Measurements from ENCODE around the gene PPP1R37. TPM values are rescaled to one million over a fixed set of nuclear protein-coding genes. Genes with fewer than 3 reads are reported as not detected.

Gene PPP1R37
- total RNA-seq, 1 experiment from 2014 or later, result 45.7 TPM

DNA sequence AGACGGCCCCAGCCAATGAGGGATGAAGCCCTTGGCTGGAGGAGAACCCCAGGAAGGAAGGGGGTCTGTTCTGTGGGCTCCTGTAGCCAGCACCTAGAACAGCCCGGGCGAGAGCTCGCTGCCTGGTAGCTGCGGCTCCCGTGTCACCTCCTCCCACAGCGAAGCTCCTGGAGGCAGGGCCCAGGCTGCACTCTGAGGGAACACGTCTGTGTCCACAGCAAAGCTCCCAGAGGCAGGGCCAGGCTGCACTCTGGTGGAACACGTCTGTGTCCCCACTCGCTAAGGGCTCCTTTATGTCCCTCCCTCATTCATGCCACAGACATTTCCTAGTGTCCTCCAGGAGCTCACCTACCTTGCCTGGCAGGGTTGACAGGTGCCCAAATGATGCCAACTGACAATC lies 76.6 kb downstream of the PPP1R37 start:
- no peak for DNase-seq
- TF ChIP-seq, protein P1, sequence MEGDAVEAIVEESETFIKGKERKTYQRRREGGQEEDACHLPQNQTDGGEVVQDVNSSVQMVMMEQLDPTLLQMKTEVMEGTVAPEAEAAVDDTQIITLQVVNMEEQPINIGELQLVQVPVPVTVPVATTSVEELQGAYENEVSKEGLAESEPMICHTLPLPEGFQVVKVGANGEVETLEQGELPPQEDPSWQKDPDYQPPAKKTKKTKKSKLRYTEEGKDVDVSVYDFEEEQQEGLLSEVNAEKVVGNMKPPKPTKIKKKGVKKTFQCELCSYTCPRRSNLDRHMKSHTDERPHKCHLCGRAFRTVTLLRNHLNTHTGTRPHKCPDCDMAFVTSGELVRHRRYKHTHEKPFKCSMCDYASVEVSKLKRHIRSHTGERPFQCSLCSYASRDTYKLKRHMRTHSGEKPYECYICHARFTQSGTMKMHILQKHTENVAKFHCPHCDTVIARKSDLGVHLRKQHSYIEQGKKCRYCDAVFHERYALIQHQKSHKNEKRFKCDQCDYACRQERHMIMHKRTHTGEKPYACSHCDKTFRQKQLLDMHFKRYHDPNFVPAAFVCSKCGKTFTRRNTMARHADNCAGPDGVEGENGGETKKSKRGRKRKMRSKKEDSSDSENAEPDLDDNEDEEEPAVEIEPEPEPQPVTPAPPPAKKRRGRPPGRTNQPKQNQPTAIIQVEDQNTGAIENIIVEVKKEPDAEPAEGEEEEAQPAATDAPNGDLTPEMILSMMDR (IDR thresholded peaks at IDR 0.05; ENCODE audit: unreplicated experiment), result no peak
- Mint-ChIP-seq H3K4me3 (ENCODE audit: low read depth, unreplicated experiment) (no peak overlapping the region), H3K9me3 (ENCODE audit: low read depth, unreplicated experiment) (no peaks in the 10 kb centered on the region), H3K36me3 (ENCODE audit: insufficient read depth, unreplicated experiment) (peaks cover 11% of the 10 kb centered on the region), H3K4me1 (ENCODE audit: low read depth, unreplicated experiment) (no peaks in the 10 kb centered on the region), H3K27ac (ENCODE audit: unreplicated experiment) (no peak overlapping the region), H3K27me3 (ENCODE audit: unreplicated experiment) (no peaks in the 10 kb centered on the region)
- CTCF ChIA-PET, result no interaction called here
- BruUV-seq (replicated peaks), result no TSS peak
- intact Hi-C loops (cut with micrococcal nuclease; ENCODE audit: unreplicated experiment), result no loop called here

DNA sequence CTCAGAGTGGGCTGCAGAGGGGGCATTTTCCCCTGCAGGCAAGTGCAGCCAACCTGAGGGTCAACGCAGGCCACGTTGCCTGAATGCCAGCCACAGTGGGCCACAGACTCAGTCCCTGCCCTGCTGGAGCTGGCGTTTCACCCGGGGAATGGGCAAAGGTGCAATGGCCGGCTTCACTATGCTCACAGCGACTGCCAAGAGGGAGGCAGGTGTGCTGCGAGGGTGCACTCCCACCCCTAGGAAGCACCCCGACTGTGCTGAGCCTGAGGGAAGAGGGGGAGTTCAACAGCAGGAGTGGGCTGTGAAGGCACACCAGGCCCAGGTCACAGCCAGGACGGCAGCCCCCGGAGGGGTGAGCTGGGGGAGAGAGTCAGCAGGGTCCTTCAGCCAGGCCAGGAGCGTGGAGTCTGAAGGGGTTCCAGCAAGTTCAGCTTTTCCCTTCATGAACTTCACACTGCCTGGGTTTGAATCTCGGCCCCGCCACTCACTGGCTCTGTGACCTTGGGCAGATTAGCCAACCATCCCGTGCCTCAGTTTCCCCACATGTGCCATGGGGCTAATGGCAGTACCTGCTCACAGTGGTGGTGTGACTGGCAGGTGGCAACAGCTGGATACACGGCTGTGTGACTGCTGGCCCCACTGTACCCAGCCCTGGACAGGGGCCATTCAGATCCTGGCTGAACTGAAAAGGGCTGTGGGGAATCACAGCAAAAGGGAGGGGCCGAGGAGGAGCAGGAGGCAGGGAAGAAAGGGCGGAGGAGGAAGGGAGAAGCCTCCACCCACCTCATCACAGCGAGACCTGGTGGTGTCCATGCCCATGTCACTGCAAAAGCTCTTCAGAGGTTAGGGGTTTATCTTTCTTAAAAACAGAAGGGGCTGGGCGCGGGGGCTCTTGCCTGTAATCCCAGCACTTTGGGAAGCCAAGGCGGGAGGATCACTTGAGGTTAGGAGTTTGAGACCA lies 77.4 kb downstream of the PPP1R37 start:
- H3K27ac Mint-ChIP-seq (ENCODE audit: unreplicated experiment), result no peak overlapping the region

DNA sequence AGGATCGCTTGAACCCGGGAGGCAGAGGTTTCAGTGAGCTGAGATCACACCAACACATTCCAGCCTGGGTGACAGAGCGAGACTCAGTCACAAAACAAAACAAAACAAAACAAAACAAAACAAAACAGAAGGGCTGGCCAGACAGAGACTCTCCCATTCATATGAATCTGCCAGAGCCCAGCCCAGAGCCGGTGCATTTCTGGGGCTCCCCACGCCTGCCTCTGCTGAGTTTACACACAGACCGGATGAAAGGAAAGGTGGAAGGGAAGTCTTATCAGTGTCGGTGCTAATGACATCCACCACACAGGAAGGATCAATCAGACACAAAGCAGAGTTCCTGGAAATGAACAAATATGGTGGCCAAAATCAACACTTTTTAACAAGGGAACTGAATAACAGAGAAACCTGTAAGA lies 78.2 kb downstream of the PPP1R37 start:
- Mint-ChIP-seq H3K4me1 (ENCODE audit: low read depth, unreplicated experiment) (no peaks in the 10 kb centered on the region), H3K27me3 (ENCODE audit: unreplicated experiment) (no peaks in the 10 kb centered on the region), H3K36me3 (ENCODE audit: insufficient read depth, unreplicated experiment) (peaks cover 8% of the 10 kb centered on the region), H3K27ac (ENCODE audit: unreplicated experiment) (no peak overlapping the region), H3K4me3 (ENCODE audit: low read depth, unreplicated experiment) (no peak overlapping the region), H3K9me3 (ENCODE audit: low read depth, unreplicated experiment) (no peaks in the 10 kb centered on the region)
- no peak for DNase-seq
- no TSS peak for BruUV-seq (replicated peaks)
- intact Hi-C loops (cut with micrococcal nuclease; ENCODE audit: unreplicated experiment), result no loop called here
- TF ChIP-seq, protein P1 (IDR thresholded peaks at IDR 0.05; ENCODE audit: unreplicated experiment), result no peak
- CTCF ChIA-PET, result no interaction called here

More for the DNA sequence above, 77.4 kb downstream of the PPP1R37 start:
- CTCF ChIA-PET, result no interaction called here
- H3K9me3 Mint-ChIP-seq (ENCODE audit: low read depth, unreplicated experiment), result no peaks in the 10 kb centered on the region
- no TSS peak for BruUV-seq (replicated peaks)
- H3K4me1 Mint-ChIP-seq (ENCODE audit: low read depth, unreplicated experiment), result no peaks in the 10 kb centered on the region
- TF ChIP-seq, protein P1 (IDR thresholded peaks at IDR 0.05; ENCODE audit: unreplicated experiment), result no peak
- no peak overlapping the region for H3K4me3 Mint-ChIP-seq (ENCODE audit: low read depth, unreplicated experiment)
- H3K36me3 Mint-ChIP-seq (ENCODE audit: insufficient read depth, unreplicated experiment), result peaks cover 8% of the 10 kb centered on the region
- H3K27me3 Mint-ChIP-seq (ENCODE audit: unreplicated experiment), result no peaks in the 10 kb centered on the region
- intact Hi-C loops (cut with micrococcal nuclease; ENCODE audit: unreplicated experiment), result no loop called here
- DNase-seq, result no peak

DNA sequence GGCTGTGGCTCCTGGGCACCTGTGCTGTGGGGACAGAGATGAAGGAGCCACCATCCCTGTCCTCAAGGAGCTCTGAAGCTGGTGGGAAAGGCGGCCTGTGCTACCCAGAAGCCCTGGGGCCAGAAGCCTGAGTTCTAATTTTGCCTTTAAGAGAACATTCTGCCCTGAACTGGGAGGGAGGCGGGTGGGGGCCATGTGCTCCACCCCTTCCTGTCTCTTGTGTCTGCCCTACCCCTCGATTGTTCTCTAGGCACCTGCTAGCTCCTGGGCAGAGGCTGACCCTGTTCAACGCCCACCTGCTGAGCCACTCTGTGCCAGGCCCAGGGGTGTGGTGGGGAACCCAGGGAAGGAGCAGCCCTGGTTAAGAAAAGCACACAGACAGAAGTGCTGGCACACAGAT lies 79.2 kb downstream of the PPP1R37 start:
- Mint-ChIP-seq H3K27me3 (ENCODE audit: unreplicated experiment) (no peaks in the 10 kb centered on the region), H3K4me1 (ENCODE audit: low read depth, unreplicated experiment) (no peaks in the 10 kb centered on the region), H3K27ac (ENCODE audit: unreplicated experiment) (no peak overlapping the region), H3K36me3 (ENCODE audit: insufficient read depth, unreplicated experiment) (peaks cover 8% of the 10 kb centered on the region), H3K4me3 (ENCODE audit: low read depth, unreplicated experiment) (no peak overlapping the region), H3K9me3 (ENCODE audit: low read depth, unreplicated experiment) (no peaks in the 10 kb centered on the region)
- no peak for DNase-seq
- intact Hi-C loops (cut with micrococcal nuclease; ENCODE audit: unreplicated experiment), result no loop called here
- CTCF ChIA-PET, result interaction anchor here (0.6 kb wide), 1 partner anchor 422 kb away, joined by 3 read pairs; no protein-coding TSS in a partner anchor
- TF ChIP-seq, protein P1 (IDR thresholded peaks at IDR 0.05; ENCODE audit: unreplicated experiment), result no peak
- no TSS peak for BruUV-seq (replicated peaks)

All from Calu3 (cell line).